ENCODE results near the gene RASGRP1.
A peak's percentile ranks its signal among the peaks of the same experiment; 100 is the strongest.

Gene RASGRP1

GRCh38 chr15:38479266-38479665, 85.3 kb downstream of the RASGRP1 start:
- TF ChIP-seq CTCF (IDR thresholded peaks at IDR 0.05; ENCODE audit: borderline replicate concordance, insufficient read depth, low read depth, low read length) = no peak
- no peak overlapping the region for H3K4me3 ChIP-seq (ENCODE audit: low read depth, low read length)

- no peak for TF ChIP-seq CTCF (IDR thresholded peaks at IDR 0.05; ENCODE audit: borderline replicate concordance, insufficient read depth, low read depth, low read length)
- no peak overlapping the region for H3K4me3 ChIP-seq (ENCODE audit: low read depth, low read length)
Observed at GRCh38 chr15:38477637-38478036, 87.0 kb downstream of the RASGRP1 start.

GRCh38 chr15:38476120-38476519, 88.5 kb downstream of the RASGRP1 start:
- TF ChIP-seq CTCF (IDR thresholded peaks at IDR 0.05; ENCODE audit: borderline replicate concordance, insufficient read depth, low read depth, low read length) = no peak

GRCh38 chr15:38475361-38475760, 89.3 kb downstream of the RASGRP1 start:
- TF ChIP-seq CTCF (IDR thresholded peaks at IDR 0.05; ENCODE audit: borderline replicate concordance, insufficient read depth, low read depth, low read length) = no peak
- H3K4me3 ChIP-seq (ENCODE audit: low read depth, low read length) = no peak overlapping the region

More at GRCh38 chr15:38476120-38476519, 88.5 kb downstream of the RASGRP1 start:
- no peak overlapping the region for H3K4me3 ChIP-seq (ENCODE audit: low read depth, low read length)

GRCh38 chr15:38474155-38474757, 90.4 kb downstream of the RASGRP1 start:
- H3K4me3 ChIP-seq (ENCODE audit: low read depth, low read length) = no peak overlapping the region

GRCh38 chr15:38471974-38472373, 92.6 kb downstream of the RASGRP1 start:
- no peak overlapping the region for H3K4me3 ChIP-seq (ENCODE audit: low read depth, low read length)
- no peak for TF ChIP-seq CTCF (IDR thresholded peaks at IDR 0.05; ENCODE audit: borderline replicate concordance, insufficient read depth, low read depth, low read length)

More at GRCh38 chr15:38474155-38474757, 90.4 kb downstream of the RASGRP1 start:
- peak; percentile 68 for TF ChIP-seq CTCF (IDR thresholded peaks at IDR 0.05; ENCODE audit: borderline replicate concordance, insufficient read depth, low read depth, low read length)

- TF ChIP-seq CTCF (IDR thresholded peaks at IDR 0.05; ENCODE audit: borderline replicate concordance, insufficient read depth, low read depth, low read length) = no peak
- no peak overlapping the region for H3K4me3 ChIP-seq (ENCODE audit: low read depth, low read length)
Observed at GRCh38 chr15:38470816-38471215, 93.8 kb downstream of the RASGRP1 start.
